Lower leg skin (tissue), 3 donors: Measurements from ENCODE around the gene UBAP2.

Source experiments
- CTCF ChIP-seq, 3 donors: fragments of 450-650 bp; IDR thresholded peaks; one replicate each; pipeline ENCODE4 v1.5.1; 2016; ENCODE audit warnings: antibody characterized with exemption in 3 of 3, mild to moderate bottlenecking in 3 of 3, moderate library complexity in 2 of 3
- POLR2A ChIP-seq, 2 donors: fragments of 450-650 bp; IDR thresholded peaks; one replicate each; pipeline ENCODE4 v1.6.1; 2016 to 2017; ENCODE audit warnings: antibody characterized with exemption in 2 of 2, mild to moderate bottlenecking in 1 of 2, moderate library complexity in 1 of 2

GRCh38 chr9:34047864-34048726 is 592 bp downstream of the UBAP2 start:
- TF ChIP-seq CTCF (IDR thresholded peaks at IDR 0.05) (no peak), POLR2A (IDR thresholded peaks at IDR 0.05) (no peak)
